Measurements from ENCODE around the gene EIF3B.

DNA sequence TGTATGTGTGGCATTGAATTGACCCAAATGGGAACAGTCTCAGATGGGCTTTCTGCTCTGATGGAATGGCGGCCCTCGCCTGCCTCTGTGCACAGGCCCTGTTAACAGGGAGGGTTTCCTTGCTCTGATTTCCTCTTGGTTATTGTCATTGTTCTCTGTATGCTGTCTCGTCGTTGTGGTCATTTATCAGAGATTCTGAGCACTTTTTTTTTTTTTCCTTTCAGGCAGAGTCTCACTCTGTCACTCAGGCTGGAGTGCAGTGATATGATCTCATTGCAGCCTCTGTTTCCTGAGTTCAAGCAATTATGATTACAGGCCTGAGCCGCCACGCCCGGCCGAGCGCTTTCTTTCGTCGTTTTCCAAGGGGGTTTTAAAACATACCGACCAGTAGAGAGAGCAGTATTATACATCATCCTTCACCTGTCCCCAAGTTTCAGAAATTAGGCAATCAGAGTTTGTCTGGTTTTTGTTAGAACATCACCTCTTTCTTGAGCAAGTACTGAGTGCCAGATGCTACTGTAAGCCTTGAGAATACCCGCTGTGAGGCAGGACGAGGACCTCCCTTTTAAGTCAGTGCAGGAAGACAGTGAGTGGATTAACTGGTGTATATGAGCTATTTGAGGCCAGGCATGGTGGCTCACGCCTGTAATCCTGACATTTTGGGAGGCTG lies 55.3 kb downstream of the EIF3B start:
- TF ChIP-seq, protein P1, sequence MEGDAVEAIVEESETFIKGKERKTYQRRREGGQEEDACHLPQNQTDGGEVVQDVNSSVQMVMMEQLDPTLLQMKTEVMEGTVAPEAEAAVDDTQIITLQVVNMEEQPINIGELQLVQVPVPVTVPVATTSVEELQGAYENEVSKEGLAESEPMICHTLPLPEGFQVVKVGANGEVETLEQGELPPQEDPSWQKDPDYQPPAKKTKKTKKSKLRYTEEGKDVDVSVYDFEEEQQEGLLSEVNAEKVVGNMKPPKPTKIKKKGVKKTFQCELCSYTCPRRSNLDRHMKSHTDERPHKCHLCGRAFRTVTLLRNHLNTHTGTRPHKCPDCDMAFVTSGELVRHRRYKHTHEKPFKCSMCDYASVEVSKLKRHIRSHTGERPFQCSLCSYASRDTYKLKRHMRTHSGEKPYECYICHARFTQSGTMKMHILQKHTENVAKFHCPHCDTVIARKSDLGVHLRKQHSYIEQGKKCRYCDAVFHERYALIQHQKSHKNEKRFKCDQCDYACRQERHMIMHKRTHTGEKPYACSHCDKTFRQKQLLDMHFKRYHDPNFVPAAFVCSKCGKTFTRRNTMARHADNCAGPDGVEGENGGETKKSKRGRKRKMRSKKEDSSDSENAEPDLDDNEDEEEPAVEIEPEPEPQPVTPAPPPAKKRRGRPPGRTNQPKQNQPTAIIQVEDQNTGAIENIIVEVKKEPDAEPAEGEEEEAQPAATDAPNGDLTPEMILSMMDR (conservative IDR thresholded peaks at IDR 0.05; ENCODE audit: low read length) = no peak
- no peak for TF ChIP-seq EZH2phosphoT487 (IDR thresholded peaks at IDR 0.05; ENCODE audit: borderline replicate concordance, low read depth, low read length)

Measured in OCI-LY7 (cell line).